SU-DHL-6 (cell line): Measurements from ENCODE around the gene FUT8.

Experiments used
- CTCF ChIP-seq: fragments of 200-600 bp; sonication (generic); IDR thresholded peaks from one replicate; pipeline ENCODE4 v1.5.1; 2017; ENCODE audit warnings: antibody characterized with exemption, mild to moderate bottlenecking, low read length, moderate library complexity; ENCODE audit not compliant: insufficient read depth, poor library complexity, severe bottlenecking
- EZH2phosphoT487 ChIP-seq: fragments of 200-600 bp; sonication (generic), shearing (Covaris generic); conservative IDR thresholded peaks from 2 replicates; pipeline ENCODE4 v1.6.1; 2018; ENCODE audit warnings: mild to moderate bottlenecking, antibody characterized with exemption, low read length, moderate library complexity, mixed read lengths

GRCh38 chr14:65423982-65424381, 11.5 kb downstream of the FUT8 start:
- TF ChIP-seq CTCF (no peak), EZH2phosphoT487 (no peak)
